ENCODE data around the gene LRP1B.

Gene LRP1B

GRCh38 chr2:140621583-140622362 is 1509.0 kb downstream of the LRP1B start:
- H3K27me3 ChIP-seq (ENCODE audit: insufficient read depth, low read depth), result no peaks in the 10 kb centered on the region
- no peaks in the 10 kb centered on the region for H3K36me3 ChIP-seq (ENCODE audit: insufficient read depth)
- no peak overlapping the region for H3K4me3 ChIP-seq (IDR thresholded peaks at IDR 0.05; ENCODE audit: insufficient read depth, low read depth, low read length)
- TF ChIP-seq CTCF (conservative IDR thresholded peaks at IDR 0.05; ENCODE audit: low read depth, low read length), result no peak
- H2AFZ ChIP-seq (ENCODE audit: low read depth), result no peak overlapping the region
- H3K9ac ChIP-seq, result no peak overlapping the region
- no peaks in the 10 kb centered on the region for H3K4me1 ChIP-seq (ENCODE audit: low read depth, poor library complexity, severe bottlenecking)
- no peaks in the 10 kb centered on the region for H3K79me2 ChIP-seq (ENCODE audit: insufficient read depth, low read depth)
- no peak overlapping the region for H3K4me2 ChIP-seq
- no peak overlapping the region for H3K27ac ChIP-seq
- H4K20me1 ChIP-seq (ENCODE audit: insufficient read depth), result no peaks in the 10 kb centered on the region

- Histone ChIP-seq H3K79me2 (ENCODE audit: insufficient read depth, low read depth) (no peaks in the 10 kb centered on the region), H3K36me3 (ENCODE audit: insufficient read depth) (no peaks in the 10 kb centered on the region), H4K20me1 (ENCODE audit: insufficient read depth) (no peaks in the 10 kb centered on the region), H3K27ac (no peak overlapping the region), H3K4me2 (no peak overlapping the region), H2AFZ (ENCODE audit: low read depth) (no peak overlapping the region), H3K27me3 (ENCODE audit: insufficient read depth, low read depth) (no peaks in the 10 kb centered on the region), H3K4me3 (IDR thresholded peaks at IDR 0.05; ENCODE audit: insufficient read depth, low read depth, low read length) (no peak overlapping the region), H3K9ac (no peak overlapping the region), H3K4me1 (ENCODE audit: low read depth, poor library complexity, severe bottlenecking) (no peaks in the 10 kb centered on the region)
- TF ChIP-seq CTCF (conservative IDR thresholded peaks at IDR 0.05; ENCODE audit: low read depth, low read length), result no peak
Observed at GRCh38 chr2:140604788-140605187, 1526.0 kb downstream of the LRP1B start.

- no peak for TF ChIP-seq CTCF (conservative IDR thresholded peaks at IDR 0.05; ENCODE audit: low read depth, low read length)
- no peaks in the 10 kb centered on the region for H3K36me3 ChIP-seq (ENCODE audit: insufficient read depth)
- no peaks in the 10 kb centered on the region for H3K27me3 ChIP-seq (ENCODE audit: insufficient read depth, low read depth)
- H2AFZ ChIP-seq (ENCODE audit: low read depth), result no peak overlapping the region
- no peaks in the 10 kb centered on the region for H3K4me1 ChIP-seq (ENCODE audit: low read depth, poor library complexity, severe bottlenecking)
- H4K20me1 ChIP-seq (ENCODE audit: insufficient read depth), result no peaks in the 10 kb centered on the region
- no peak overlapping the region for H3K4me3 ChIP-seq (IDR thresholded peaks at IDR 0.05; ENCODE audit: insufficient read depth, low read depth, low read length)
- no peak overlapping the region for H3K9ac ChIP-seq
- no peak overlapping the region for H3K27ac ChIP-seq
- H3K79me2 ChIP-seq (ENCODE audit: insufficient read depth, low read depth), result no peaks in the 10 kb centered on the region
- no peak overlapping the region for H3K4me2 ChIP-seq
Observed at GRCh38 chr2:140604096-140604495, 1526.7 kb downstream of the LRP1B start.

- H3K4me1 ChIP-seq (ENCODE audit: low read depth, poor library complexity, severe bottlenecking), result no peaks in the 10 kb centered on the region
- no peaks in the 10 kb centered on the region for H3K79me2 ChIP-seq (ENCODE audit: insufficient read depth, low read depth)
- H3K27ac ChIP-seq, result no peak overlapping the region
- H2AFZ ChIP-seq (ENCODE audit: low read depth), result no peak overlapping the region
- no peaks in the 10 kb centered on the region for H3K27me3 ChIP-seq (ENCODE audit: insufficient read depth, low read depth)
- H3K4me3 ChIP-seq (IDR thresholded peaks at IDR 0.05; ENCODE audit: insufficient read depth, low read depth, low read length), result no peak overlapping the region
- TF ChIP-seq CTCF (conservative IDR thresholded peaks at IDR 0.05; ENCODE audit: low read depth, low read length), result no peak
- no peaks in the 10 kb centered on the region for H3K36me3 ChIP-seq (ENCODE audit: insufficient read depth)
- H3K9ac ChIP-seq, result no peak overlapping the region
- no peak overlapping the region for H3K4me2 ChIP-seq
- H4K20me1 ChIP-seq (ENCODE audit: insufficient read depth), result no peaks in the 10 kb centered on the region
Observed at GRCh38 chr2:140603416-140603815, 1527.4 kb downstream of the LRP1B start.

Data from KMS-11 (cell line).